OCI-LY7 (cell line): Measurements from ENCODE around the gene SH3PXD2A. TPM values are rescaled to one million over a fixed set of nuclear protein-coding genes. Genes with fewer than 3 reads are reported as not detected.

Experiments used
- BruUV-seq: library from RNA; stranded (reverse); fragments of 400-500 nt; replicated peaks from 2 replicates; lab custom pipeline; 2021; lab: Mats Ljungman, UMichigan
- CTCF ChIA-PET: fragments of 300-600 bp; sonication (Branson Sonifier 250); formaldehyde crosslinking; loops from one replicate; lab custom pipeline; 2022; ENCODE audit warnings: antibody characterized with exemption; ENCODE audit not compliant: unreplicated experiment; lab: Charles Lee
- POLR2A ChIA-PET: fragments of 300-600 bp; sonication (Branson Sonifier 250); formaldehyde crosslinking; loops from one replicate; lab custom pipeline; 2022; ENCODE audit warnings: antibody characterized with exemption; lab: Charles Lee
- DNase-seq: peaks from one replicate; pipeline ENCODE4 v3.0.0-alpha.2; 2015; ENCODE audit warnings: low spot score
- H2AFZ ChIP-seq: fragments of 200-600 bp; sonication (generic), shearing (Covaris generic); 2 replicates; pipeline ENCODE4 v1.6.1; 2014; ENCODE audit warnings: mild to moderate bottlenecking, antibody characterized with exemption, low read length, moderate library complexity
- H3K27ac ChIP-seq: fragments of 200-600 bp; sonication (generic); 2 replicates; pipeline ENCODE4 v1.5.1; 2014; ENCODE audit warnings: mixed run types, low read depth, mild to moderate bottlenecking, moderate library complexity, low read length, inconsistent platforms; ENCODE audit not compliant: poor library complexity, severe bottlenecking
- H3K36me3 ChIP-seq: fragments of 200-600 bp; sonication (generic); 2 replicates; pipeline ENCODE4 v1.6.1; 2014; ENCODE audit warnings: mild to moderate bottlenecking, antibody characterized with exemption, low read length, moderate library complexity, mixed read lengths; ENCODE audit not compliant: insufficient read depth
- H3K4me1 ChIP-seq: fragments of 200-600 bp; sonication (generic); 2 replicates; pipeline ENCODE4 v1.5.1; 2014; ENCODE audit warnings: mild to moderate bottlenecking, low read length; ENCODE audit not compliant: insufficient read depth, poor library complexity, severe bottlenecking
- H3K4me2 ChIP-seq: fragments of 200-600 bp; sonication (generic); 2 replicates; pipeline ENCODE4 v1.6.1; 2014; ENCODE audit warnings: mild to moderate bottlenecking, low read length
- H3K4me3 ChIP-seq: fragments of 200-600 bp; sonication (generic); 2 replicates; pipeline ENCODE4 v1.5.1; 2014; ENCODE audit warnings: mild to moderate bottlenecking, low read depth, low read length; ENCODE audit not compliant: poor library complexity, severe bottlenecking
- H3K79me2 ChIP-seq: fragments of 200-600 bp; sonication (generic); 2 replicates; pipeline ENCODE4 v1.6.1; 2016; ENCODE audit warnings: low read depth, mild to moderate bottlenecking, low read length, moderate library complexity, mixed read lengths; ENCODE audit not compliant: insufficient read depth
- H3K9me2 ChIP-seq: fragments of 200-600 bp; sonication (generic); 2 replicates; pipeline ENCODE4 v1.6.1; 2016; ENCODE audit warnings: mild to moderate bottlenecking, low read length, mixed read lengths; ENCODE audit not compliant: insufficient read depth
- H3K9me3 ChIP-seq: fragments of 200-600 bp; sonication (generic); 2 replicates; pipeline ENCODE4 v1.6.1; 2014; ENCODE audit warnings: mild to moderate bottlenecking, mixed run types, low read length, mixed read lengths
- H4K20me1 ChIP-seq: fragments of 200-600 bp; sonication (generic); 2 replicates; pipeline ENCODE4 v1.6.1; 2014; ENCODE audit warnings: mild to moderate bottlenecking, antibody characterized with exemption, low read length, moderate library complexity, mixed read lengths; ENCODE audit not compliant: insufficient read depth
- CTCF ChIP-seq: fragments of 200-600 bp; sonication (generic); conservative IDR thresholded peaks from 2 replicates; pipeline ENCODE4 v1.5.1; 2014; ENCODE audit warnings: mild to moderate bottlenecking, antibody characterized with exemption, low read length, moderate library complexity, mixed read lengths
- EZH2phosphoT487 ChIP-seq: fragments of 200-600 bp; sonication (generic); IDR thresholded peaks from 2 replicates; pipeline ENCODE4 v1.6.1; 2018; ENCODE audit warnings: low read depth, borderline replicate concordance, mild to moderate bottlenecking, mixed run types, antibody characterized with exemption, low read length, moderate library complexity, mixed read lengths
- intact Hi-C: fragments of 100-400 bp; cut with micrococcal nuclease; formaldehyde crosslinking; loops from one replicate; pipeline ENCODE4 v1.10.0; 2022; ENCODE audit not compliant: unreplicated experiment
- total RNA-seq, 2 experiments: library from RNA; depleted of rRNA in 1 of 2; stranded (reverse); fragments of >200 nt in 1 of 2; shearing (Covaris generic) in 1 of 2; gene quantifications; 2 replicates each; pipeline ENCODE4 v1.2.3, GENCODE V29; 2014 to 2022

SH3PXD2A gene
- total RNA-seq, 2 experiments from 2014 or later: 0.85 to 5.9 TPM

- Histone ChIP-seq H3K4me2 (no peak overlapping the region), H3K79me2 (no peaks in the 10 kb centered on the region), H4K20me1 (no peaks in the 10 kb centered on the region), H3K9me3 (no peaks in the 10 kb centered on the region), H3K27ac (no peak overlapping the region), H3K4me3 (no peak overlapping the region), H2AFZ (no peak overlapping the region), H3K36me3 (no peaks in the 10 kb centered on the region), H3K9me2 (no peaks in the 10 kb centered on the region), H3K4me1 (no peaks in the 10 kb centered on the region)
- CTCF ChIA-PET: no interaction called here
- no TSS peak for BruUV-seq
- POLR2A ChIA-PET: no interaction called here
- TF ChIP-seq CTCF (no peak), EZH2phosphoT487 (no peak)
- intact Hi-C loops: no loop called here
- DNase-seq: no peak
These were observed 200.5 kb downstream of the SH3PXD2A start for GRCh38 chr10:103654925-103655324.

GRCh38 chr10:103653581-103654037, 201.8 kb downstream of the SH3PXD2A start:
- ChIA-PET POLR2A (no interaction called here), CTCF (no interaction called here)
- Histone ChIP-seq H3K9me2 (no peaks in the 10 kb centered on the region), H3K36me3 (no peaks in the 10 kb centered on the region), H3K4me2 (no peak overlapping the region), H3K9me3 (no peaks in the 10 kb centered on the region), H3K4me3 (no peak overlapping the region), H4K20me1 (no peaks in the 10 kb centered on the region), H3K79me2 (no peaks in the 10 kb centered on the region), H3K27ac (no peak overlapping the region), H3K4me1 (no peaks in the 10 kb centered on the region), H2AFZ (no peak overlapping the region)
- DNase-seq: no peak
- no TSS peak for BruUV-seq
- TF ChIP-seq CTCF (no peak), EZH2phosphoT487 (no peak)
- intact Hi-C loops: no loop called here

- H3K4me1 ChIP-seq: no peaks in the 10 kb centered on the region
- H3K4me2 ChIP-seq: no peak overlapping the region
- BruUV-seq: no TSS peak
- H3K27ac ChIP-seq: no peak overlapping the region
- H4K20me1 ChIP-seq: no peaks in the 10 kb centered on the region
- H3K4me3 ChIP-seq: no peak overlapping the region
- H2AFZ ChIP-seq: no peak overlapping the region
- CTCF ChIA-PET: no interaction called here
- H3K9me2 ChIP-seq: no peaks in the 10 kb centered on the region
- POLR2A ChIA-PET: no interaction called here
- TF ChIP-seq EZH2phosphoT487 (no peak), CTCF (no peak)
- DNase-seq: no peak
- no peaks in the 10 kb centered on the region for H3K36me3 ChIP-seq
- no peaks in the 10 kb centered on the region for H3K79me2 ChIP-seq
- intact Hi-C loops: no loop called here
- no peaks in the 10 kb centered on the region for H3K9me3 ChIP-seq
These were observed 202.6 kb downstream of the SH3PXD2A start for GRCh38 chr10:103652599-103653281.
